Colonic mucosa (tissue), 4 donors: ENCODE data around the gene CCDC88A. TPM values are rescaled to one million over a fixed set of nuclear protein-coding genes. Genes with fewer than 3 reads are reported as not detected.

Source experiments
- DNase-seq: peaks from one replicate; pipeline ENCODE4 v3.0.0-alpha.2; 2020
- H3K27ac ChIP-seq: fragments of 200-600 bp; one replicate; pipeline ENCODE4 v1.8.0; 2021
- H3K27me3 ChIP-seq: fragments of 200-600 bp; one replicate; pipeline ENCODE4 v1.8.0; 2021
- H3K36me3 ChIP-seq: fragments of 200-600 bp; one replicate; pipeline ENCODE4 v1.8.0; 2021
- H3K4me1 ChIP-seq: fragments of 200-600 bp; one replicate; pipeline ENCODE4 v1.8.0; 2021; ENCODE audit warnings: mild to moderate bottlenecking
- H3K4me3 ChIP-seq: fragments of 200-600 bp; one replicate; pipeline ENCODE4 v1.8.0; 2021
- H3K9ac ChIP-seq, 2 donors: one replicate each; pipeline ENCODE4 v1.7.0; 2013; ENCODE audit warnings: control low read depth in 2 of 2, low read depth in 2 of 2, low read length in 2 of 2
- H3K9me3 ChIP-seq: fragments of 200-600 bp; one replicate; pipeline ENCODE4 v1.8.0; 2021
- CTCF ChIP-seq: fragments of 200-600 bp; IDR thresholded peaks from one replicate; pipeline ENCODE4 v1.8.0; 2022; ENCODE audit warnings: antibody characterized with exemption, mild to moderate bottlenecking
- intact Hi-C: fragments of 100-400 bp; cut with DNase I; formaldehyde crosslinking; loops from one replicate; pipeline ENCODE4 v1.14.1; 2022
- total RNA-seq, 2 donors: library from RNA; stranded (reverse); fragmentation: NEBNext Ultra II Directional in 1 of 2; extraction: Animal tissue kit (Norgen Biotek cat#: 25700) in 1 of 2; gene quantifications; one replicate each; pipeline ENCODE4 v1.2.1, GENCODE V29; 2021
- donor health status: healthy.
- donor health status: DM: no; HTN: no; CAD: no.
- donor health status: DM: no; HTN: no; CAD: no.

CCDC88A gene
- total RNA-seq, 2 donors from 2014 or later = 4.2 to 11.4 TPM

GRCh38 chr2:55420871-55421270 is 1.2 kb upstream of the CCDC88A start:
- Histone ChIP-seq H3K36me3 (no peaks in the 10 kb centered on the region), H3K4me3 (peak overlapping the region; percentile 58), H3K4me1 (no peaks in the 10 kb centered on the region), H3K9me3 (no peaks in the 10 kb centered on the region), H3K27ac (no peak overlapping the region), H3K9ac (no peak overlapping the region), H3K27me3 (no peaks in the 10 kb centered on the region)
- no peak for DNase-seq
- intact Hi-C loops = loop anchor here (10.0 kb wide), 1 partner anchor 186 kb away; the partner anchor contains the start of genes CLHC1 and RPS27A
- no peak for TF ChIP-seq CTCF

GRCh38 chr2:55420439-55420725 is 726 bp upstream of the CCDC88A start:
- H3K9ac ChIP-seq = peak overlapping the region; percentile 60 to 65
- peak overlapping the region; percentile 58 for H3K4me3 ChIP-seq
- intact Hi-C loops = loop anchor here (10.0 kb wide), 1 partner anchor 186 kb away; the partner anchor contains the start of genes CLHC1 and RPS27A
- no peak for DNase-seq
- H3K4me1 ChIP-seq = no peaks in the 10 kb centered on the region
- peak overlapping the region; percentile 72 for H3K27ac ChIP-seq
- no peaks in the 10 kb centered on the region for H3K27me3 ChIP-seq
- TF ChIP-seq CTCF = no peak
- H3K36me3 ChIP-seq = no peaks in the 10 kb centered on the region
- no peaks in the 10 kb centered on the region for H3K9me3 ChIP-seq

- intact Hi-C loops = no loop called here
These were observed 400 bp downstream of the CCDC88A start for GRCh38 chr2:55419233-55419678.

GRCh38 chr2:55418512-55419232 is 984 bp downstream of the CCDC88A start:
- Histone ChIP-seq H3K36me3 (no peaks in the 10 kb centered on the region), H3K9ac (peak overlapping the region; percentile 67 to 84), H3K4me3 (peak overlapping the region; percentile 58), H3K27me3 (no peaks in the 10 kb centered on the region), H3K27ac (peak overlapping the region; percentile 72), H3K4me1 (no peaks in the 10 kb centered on the region), H3K9me3 (no peaks in the 10 kb centered on the region)
- no peak for TF ChIP-seq CTCF
- no peak for DNase-seq
- intact Hi-C loops = no loop called here

More at GRCh38 chr2:55419233-55419678, 400 bp downstream of the CCDC88A start:
- peak; percentile 25 for DNase-seq
- no peaks in the 10 kb centered on the region for H3K36me3 ChIP-seq
- no peaks in the 10 kb centered on the region for H3K27me3 ChIP-seq
- peak overlapping the region; percentile 72 for H3K27ac ChIP-seq
- H3K4me1 ChIP-seq = no peaks in the 10 kb centered on the region
- no peak for TF ChIP-seq CTCF
- H3K4me3 ChIP-seq = peak overlapping the region; percentile 58
- no peaks in the 10 kb centered on the region for H3K9me3 ChIP-seq
- peak overlapping the region; percentile 67 to 84 for H3K9ac ChIP-seq

- TF ChIP-seq CTCF = no peak
- no peak overlapping the region for H3K27ac ChIP-seq
- no peaks in the 10 kb centered on the region for H3K9me3 ChIP-seq
- intact Hi-C loops = no loop called here
- H3K4me1 ChIP-seq = no peaks in the 10 kb centered on the region
- DNase-seq = no peak
- no peak overlapping the region for H3K4me3 ChIP-seq
- H3K36me3 ChIP-seq = no peaks in the 10 kb centered on the region
- no peak overlapping the region for H3K9ac ChIP-seq
- no peaks in the 10 kb centered on the region for H3K27me3 ChIP-seq
These were observed 1.6 kb downstream of the CCDC88A start for GRCh38 chr2:55418072-55418471.
